Measurements from ENCODE around the gene AARS2.

- TF ChIP-seq CTCF (IDR thresholded peaks at IDR 0.05) (no peak), EP300 (IDR thresholded peaks at IDR 0.05) (no peak), POLR2A (IDR thresholded peaks at IDR 0.05) (no peak)
Measured at GRCh38 chr6:44276667-44277640, 36.2 kb downstream of the AARS2 start.
